Activated T-helper 1 cell treated with Interleukin-2 at 50 U/mL for 16 hours (primary cell): ENCODE measurements around the gene AMIGO1.

Source experiments
- DNase-seq: peaks from one replicate; pipeline ENCODE4 v3.0.0-alpha.2; 2020; ENCODE audit warnings: low read depth

Gene AMIGO1

GRCh38 chr1:109502364-109502851, 7.1 kb downstream of the AMIGO1 start:
- peak; percentile 34 for DNase-seq

GRCh38 chr1:109501644-109502363, 7.7 kb downstream of the AMIGO1 start:
- no peak for DNase-seq

- no peak for DNase-seq
These were observed 8.6 kb downstream of the AMIGO1 start for GRCh38 chr1:109500941-109501381.

GRCh38 chr1:109499661-109500536, 9.6 kb downstream of the AMIGO1 start:
- peak; percentile 24 for DNase-seq

GRCh38 chr1:109499081-109499480, 10.4 kb downstream of the AMIGO1 start:
- no peak for DNase-seq

- no peak for DNase-seq
These were observed 11.2 kb downstream of the AMIGO1 start for GRCh38 chr1:109498161-109498801.

- DNase-seq: no peak
These were observed 11.9 kb downstream of the AMIGO1 start for GRCh38 chr1:109497449-109498160.

GRCh38 chr1:109495738-109496137, 13.8 kb downstream of the AMIGO1 start:
- DNase-seq: no peak

GRCh38 chr1:109493805-109494539, 15.6 kb downstream of the AMIGO1 start, which contains the start of gene CYB561D1:
Gene CYB561D1, plus strand, starts transcription at chr1:109494094. Its CDS starts 46 bp downstream, at chr1:109494140.
- peak; percentile 87 for DNase-seq

GRCh38 chr1:109493227-109493626, 16.3 kb downstream of the AMIGO1 start:
- DNase-seq: no peak

GRCh38 chr1:109492779-109493178, 16.7 kb downstream of the AMIGO1 start:
- no peak for DNase-seq

GRCh38 chr1:109491372-109491771, 18.2 kb downstream of the AMIGO1 start:
- DNase-seq: no peak

GRCh38 chr1:109490934-109491302, 18.6 kb downstream of the AMIGO1 start:
- no peak for DNase-seq

- DNase-seq: peak; percentile 45
These were observed 19.2 kb downstream of the AMIGO1 start for GRCh38 chr1:109490029-109490933.

GRCh38 chr1:109488696-109489095, 20.8 kb downstream of the AMIGO1 start:
- DNase-seq: no peak

- DNase-seq: no peak
These were observed 21.3 kb downstream of the AMIGO1 start for GRCh38 chr1:109488201-109488600.

GRCh38 chr1:109487261-109487660, 22.3 kb downstream of the AMIGO1 start:
- DNase-seq: no peak

- DNase-seq: no peak
These were observed 24.5 kb downstream of the AMIGO1 start for GRCh38 chr1:109485001-109485400.

GRCh38 chr1:109484519-109484975, 25.0 kb downstream of the AMIGO1 start:
- DNase-seq: no peak
